Right kidney (tissue), 1 donor: ENCODE measurements around the gene CFTR.
"Not testable (repeated sequence)": the region's sequence is repeated elsewhere in the genome, so short reads cannot be mapped to it uniquely, and the experiment has no call there.

ENCODE experiments used
- DNase-seq: peaks from one replicate; pipeline ENCODE4 v3.0.0-alpha.2; 2016

The CFTR gene

DNA sequence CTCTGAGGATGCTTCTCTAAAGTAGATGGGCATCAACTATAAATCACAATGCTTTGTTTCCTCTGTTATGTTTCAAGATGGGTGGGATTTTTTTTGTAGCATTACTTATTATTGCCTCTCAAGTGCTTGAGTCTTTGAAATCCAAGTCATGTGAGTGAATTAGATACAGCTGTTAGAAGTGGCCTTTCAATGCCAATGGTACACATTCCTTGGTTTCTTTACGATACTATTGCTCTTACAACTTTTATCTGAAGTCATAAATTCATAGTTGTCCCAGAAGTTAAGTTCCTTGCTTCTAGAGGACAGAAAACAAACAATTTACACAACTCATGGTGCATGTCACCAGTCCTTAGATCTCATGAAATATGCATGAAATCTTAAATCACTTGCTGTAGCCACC is 15.5 kb downstream of the CFTR start:
- DNase-seq, result no peak

DNA sequence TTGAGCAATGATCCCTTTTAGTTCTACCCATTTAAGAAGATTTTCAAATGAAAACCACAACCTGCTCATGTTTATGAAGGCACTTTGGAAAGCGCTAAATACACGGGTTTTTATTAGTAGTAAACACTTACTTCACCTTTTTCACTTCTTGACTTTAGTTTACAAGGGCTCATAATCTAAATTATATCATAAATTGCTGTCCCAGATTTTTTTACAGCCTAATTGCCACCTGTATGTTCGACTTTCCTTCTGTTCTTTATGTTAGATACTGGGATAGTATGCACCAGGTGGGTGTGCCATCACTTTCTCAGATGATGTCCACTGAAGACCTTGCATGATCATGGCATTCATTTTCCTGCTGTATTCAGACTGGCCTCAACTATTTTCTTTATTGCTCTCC is 22.5 kb downstream of the CFTR start:
- no peak for DNase-seq

DNA sequence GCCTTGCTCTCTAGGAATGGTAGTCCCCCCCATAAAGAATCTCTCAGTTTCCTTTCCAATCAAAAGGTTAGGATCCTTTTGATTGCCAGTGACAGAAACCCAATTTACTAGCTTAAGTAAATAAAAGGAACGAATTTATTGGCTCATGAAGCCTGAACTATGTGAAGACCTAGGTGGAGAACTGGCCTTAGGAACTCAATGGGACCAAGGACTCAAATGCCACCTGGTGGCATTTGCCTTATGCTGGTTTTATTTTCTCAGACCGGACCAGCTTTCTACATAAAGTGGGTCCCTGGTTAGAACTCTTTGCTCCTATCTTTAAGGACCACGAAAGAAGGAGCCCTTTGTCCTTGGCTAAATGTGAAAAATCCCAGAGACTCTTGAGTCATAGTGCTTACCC is 25.4 kb downstream of the CFTR start:
- no peak for DNase-seq

DNA sequence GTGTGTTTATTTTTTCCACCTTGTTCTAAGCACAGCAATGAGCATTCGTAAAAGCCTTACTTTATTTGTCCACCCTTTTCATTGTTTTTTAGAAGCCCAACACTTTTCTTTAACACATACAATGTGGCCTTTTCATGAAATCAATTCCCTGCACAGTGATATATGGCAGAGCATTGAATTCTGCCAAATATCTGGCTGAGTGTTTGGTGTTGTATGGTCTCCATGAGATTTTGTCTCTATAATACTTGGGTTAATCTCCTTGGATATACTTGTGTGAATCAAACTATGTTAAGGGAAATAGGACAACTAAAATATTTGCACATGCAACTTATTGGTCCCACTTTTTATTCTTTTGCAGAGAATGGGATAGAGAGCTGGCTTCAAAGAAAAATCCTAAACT is 28.9 kb downstream of the CFTR start:
- no peak for DNase-seq

DNA sequence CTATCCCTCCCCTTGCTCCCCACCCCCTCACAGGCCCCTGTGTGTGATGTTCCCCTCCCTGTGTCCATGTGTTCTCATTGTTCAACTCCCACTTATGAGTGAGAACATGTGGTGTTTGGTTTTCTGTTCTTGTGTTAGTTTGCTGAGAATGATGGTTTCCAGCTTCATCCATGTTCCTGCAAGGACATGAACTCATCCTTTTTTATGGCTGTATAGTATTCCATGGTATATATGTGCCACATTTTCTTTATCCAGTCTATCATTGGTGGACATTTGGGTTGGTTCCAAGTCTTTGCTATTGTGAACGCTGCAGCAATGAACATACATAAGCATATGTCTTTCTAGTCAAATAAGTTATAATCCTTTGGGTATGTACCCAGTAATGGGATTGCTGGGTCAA is 37.4 kb downstream of the CFTR start:
- not testable (repeated sequence) for DNase-seq

DNA sequence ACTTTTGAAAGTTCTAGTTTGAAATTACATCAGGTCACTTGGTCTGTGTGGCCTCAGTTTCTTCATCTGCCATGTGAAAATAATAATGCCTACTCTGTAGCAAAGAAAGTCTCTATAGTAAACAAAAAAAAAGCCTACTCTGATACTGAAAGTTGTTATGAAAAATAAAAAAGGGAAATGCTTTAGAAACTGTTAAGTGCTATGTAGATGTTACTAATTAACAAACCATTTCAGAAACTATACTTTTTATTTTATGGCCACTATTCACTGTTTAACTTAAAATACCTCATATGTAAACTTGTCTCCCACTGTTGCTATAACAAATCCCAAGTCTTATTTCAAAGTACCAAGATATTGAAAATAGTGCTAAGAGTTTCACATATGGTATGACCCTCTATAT is 50.6 kb downstream of the CFTR start:
- DNase-seq, result no peak

DNA sequence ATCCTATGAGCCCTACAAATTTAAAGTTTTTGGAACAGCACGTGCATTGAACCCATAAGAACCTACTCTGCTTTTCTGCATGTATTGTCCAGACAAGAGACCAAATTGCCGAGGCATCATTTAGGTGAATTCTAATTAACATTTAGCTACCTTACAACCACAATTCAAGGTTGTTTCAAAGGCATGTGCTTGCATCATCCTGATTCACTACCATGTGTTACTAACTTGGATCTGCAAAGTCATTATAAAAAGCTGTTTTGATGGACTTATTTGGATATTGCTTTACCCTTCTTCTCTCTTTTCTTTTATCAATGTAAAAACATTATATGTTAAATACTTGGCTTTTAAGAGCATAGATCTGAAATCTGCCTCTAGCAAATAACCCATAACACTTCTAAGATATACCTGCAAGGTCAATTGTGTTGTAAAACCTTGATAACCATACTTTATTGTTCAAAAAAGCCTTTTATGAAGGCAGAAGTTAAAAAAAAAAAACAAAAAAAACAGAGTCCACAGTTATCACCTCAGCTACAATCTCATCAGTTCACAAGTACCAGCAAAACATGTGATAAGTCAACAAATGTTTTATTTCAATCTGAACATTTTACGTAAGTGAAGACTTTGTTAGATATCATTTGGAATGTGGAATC is 51.9 kb downstream of the CFTR start:
- no peak for DNase-seq

DNA sequence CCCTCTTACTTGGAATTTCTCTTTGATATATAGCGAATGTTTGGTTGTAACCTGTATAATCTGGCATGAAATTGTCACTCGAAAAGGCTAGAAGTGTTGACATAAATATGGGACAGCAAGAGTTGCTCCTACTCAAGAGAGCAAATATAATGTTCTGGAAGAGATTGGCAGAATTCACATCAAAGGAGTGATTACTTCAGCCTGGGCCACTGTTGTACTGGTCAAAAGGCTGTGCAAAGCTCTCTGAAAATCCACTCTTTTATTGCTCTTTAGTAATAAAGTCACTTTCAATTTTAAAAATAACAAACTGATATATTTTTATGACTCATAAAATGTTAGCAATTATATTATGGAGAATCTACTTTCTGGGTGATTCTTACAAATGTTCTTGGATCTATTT is 58.2 kb downstream of the CFTR start:
- no peak for DNase-seq

DNA sequence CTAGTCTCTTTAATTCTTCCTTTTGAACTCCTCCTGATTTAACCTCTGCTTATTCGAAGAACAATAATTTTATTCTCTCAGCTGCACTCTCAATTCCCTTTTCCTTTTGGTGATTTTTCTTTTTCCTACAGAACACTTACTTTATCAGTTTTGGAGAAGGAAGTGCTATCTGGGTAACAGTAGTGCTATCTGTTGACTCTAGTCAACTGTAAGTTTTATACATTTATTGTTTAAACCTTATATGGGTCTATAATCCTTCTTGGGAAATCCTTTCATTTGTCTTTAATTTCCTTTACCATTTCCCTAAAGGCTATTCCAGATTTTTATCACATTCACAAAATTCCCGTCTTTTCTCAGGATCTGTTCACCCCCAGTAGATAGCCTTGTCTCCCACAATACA is 64.2 kb downstream of the CFTR start:
- DNase-seq, result no peak

DNA sequence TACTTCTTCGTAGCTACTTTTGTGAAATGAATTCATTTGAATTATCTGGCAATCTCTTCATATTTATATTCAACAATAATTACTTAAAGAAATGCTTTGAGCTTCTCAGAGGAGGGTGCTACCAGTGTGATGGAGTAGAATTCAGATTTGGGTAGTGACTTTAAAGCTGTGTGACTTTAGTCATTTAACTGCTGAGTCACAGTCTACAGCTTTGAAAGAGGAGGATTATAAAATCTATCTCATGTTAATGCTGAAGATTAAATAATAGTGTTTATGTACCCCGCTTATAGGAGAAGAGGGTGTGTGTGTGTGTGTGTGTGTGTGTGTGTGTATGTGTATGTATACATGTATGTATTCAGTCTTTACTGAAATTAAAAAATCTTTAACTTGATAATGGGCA is 68.2 kb downstream of the CFTR start:
- no peak for DNase-seq

DNA sequence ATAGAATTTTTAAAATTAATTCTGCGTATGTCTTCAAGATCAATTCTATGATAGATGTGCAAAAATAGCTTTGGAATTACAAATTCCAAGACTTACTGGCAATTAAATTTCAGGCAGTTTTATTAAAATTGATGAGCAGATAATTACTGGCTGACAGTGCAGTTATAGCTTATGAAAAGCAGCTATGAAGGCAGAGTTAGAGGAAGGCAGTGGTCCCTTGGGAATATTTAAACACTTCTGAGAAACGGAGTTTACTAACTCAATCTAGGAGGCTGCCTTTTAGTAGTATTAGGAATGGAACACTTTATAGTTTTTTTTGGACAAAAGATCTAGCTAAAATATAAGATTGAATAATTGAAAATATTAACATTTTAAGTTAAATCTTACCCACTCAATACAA is 70.8 kb downstream of the CFTR start:
- no peak for DNase-seq

DNA sequence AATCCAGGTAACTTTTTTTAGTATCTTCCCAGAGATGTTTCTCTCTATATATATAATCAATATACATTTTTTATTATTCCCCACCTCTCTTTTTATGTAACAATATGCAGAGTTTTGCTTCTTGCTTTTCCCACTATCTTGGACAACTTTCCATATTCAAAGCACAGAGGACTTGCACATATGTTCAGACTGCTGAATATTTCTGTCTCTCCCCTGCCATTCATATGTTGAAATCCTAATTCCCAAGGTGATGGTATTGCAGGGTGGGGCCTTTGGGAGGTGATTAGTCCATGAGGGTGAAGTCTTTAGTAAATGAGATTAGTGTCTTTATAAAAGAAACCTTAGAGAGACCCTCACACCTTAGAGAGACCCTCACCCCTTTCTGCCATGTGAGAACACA is 72.8 kb downstream of the CFTR start:
- no peak for DNase-seq

DNA sequence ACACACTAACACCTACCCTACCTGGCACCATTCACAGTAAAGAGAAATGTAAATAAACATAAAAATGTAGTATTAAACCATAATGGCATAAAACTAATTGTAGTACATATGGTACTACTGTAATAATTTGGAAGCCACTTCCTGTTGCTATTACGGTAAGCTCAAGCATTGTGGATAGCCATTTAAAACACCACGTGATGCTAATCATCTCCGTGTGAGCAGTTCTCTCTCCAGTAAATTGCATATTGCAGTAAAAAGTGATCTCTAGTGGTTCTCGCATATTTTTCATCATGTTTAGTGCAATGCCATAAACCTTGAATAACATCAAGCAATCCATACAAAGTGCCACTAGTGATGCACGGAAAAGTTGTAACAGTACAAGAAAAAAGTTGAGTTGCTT is 75.4 kb downstream of the CFTR start:
- DNase-seq, result no peak

DNA sequence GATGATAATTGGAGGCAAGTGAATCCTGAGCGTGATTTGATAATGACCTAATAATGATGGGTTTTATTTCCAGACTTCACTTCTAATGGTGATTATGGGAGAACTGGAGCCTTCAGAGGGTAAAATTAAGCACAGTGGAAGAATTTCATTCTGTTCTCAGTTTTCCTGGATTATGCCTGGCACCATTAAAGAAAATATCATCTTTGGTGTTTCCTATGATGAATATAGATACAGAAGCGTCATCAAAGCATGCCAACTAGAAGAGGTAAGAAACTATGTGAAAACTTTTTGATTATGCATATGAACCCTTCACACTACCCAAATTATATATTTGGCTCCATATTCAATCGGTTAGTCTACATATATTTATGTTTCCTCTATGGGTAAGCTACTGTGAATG is 79.6 kb downstream of the CFTR start:
- no peak for DNase-seq

DNA sequence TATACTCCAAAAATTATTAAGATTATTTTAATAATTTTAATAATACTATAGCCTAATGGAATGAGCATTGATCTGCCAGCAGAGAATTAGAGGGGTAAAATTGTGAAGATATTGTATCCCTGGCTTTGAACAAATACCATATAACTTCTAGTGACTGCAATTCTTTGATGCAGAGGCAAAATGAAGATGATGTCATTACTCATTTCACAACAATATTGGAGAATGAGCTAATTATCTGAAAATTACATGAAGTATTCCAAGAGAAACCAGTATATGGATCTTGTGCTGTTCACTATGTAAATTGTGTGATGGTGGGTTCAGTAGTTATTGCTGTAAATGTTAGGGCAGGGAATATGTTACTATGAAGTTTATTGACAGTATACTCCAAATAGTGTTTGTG is 80.2 kb downstream of the CFTR start:
- no peak for DNase-seq

DNA sequence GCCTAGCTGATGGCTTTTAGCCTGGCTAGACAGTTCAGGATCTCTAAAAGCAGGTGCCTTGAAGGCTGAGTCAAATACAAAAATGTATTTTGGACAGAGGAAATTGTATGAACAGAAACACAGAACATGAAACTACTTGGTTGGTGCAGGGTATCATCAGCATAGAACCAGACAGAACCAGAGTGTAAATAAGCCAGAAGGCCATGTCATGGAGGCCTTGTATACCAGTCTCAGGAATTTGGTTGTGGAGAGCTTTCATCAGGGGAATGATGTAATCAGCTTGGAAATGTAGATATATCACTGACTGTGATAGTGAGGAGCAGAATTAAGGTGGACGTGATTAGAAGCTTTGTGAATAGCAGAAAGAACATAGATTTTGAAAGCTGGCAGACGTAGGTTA is 82.9 kb downstream of the CFTR start:
- no peak for DNase-seq

DNA sequence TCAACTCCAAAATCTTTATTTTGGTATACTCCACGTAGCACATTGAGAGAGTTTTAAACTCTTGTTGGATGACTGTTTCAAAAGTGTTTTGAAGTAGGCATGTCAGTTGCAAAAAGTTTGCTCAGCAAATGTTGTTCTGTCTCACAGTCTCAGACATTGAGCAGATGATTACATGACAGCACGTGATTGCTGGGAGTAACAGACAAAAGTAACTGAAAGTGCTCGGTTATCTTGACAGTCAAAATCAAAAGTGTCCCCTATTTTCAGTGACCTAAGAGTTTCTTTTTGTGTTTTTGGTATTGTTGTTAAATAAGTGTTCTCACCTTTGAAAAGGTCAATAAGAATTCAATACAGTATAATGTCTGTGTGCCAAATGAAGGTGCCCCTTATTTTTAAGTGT is 84.3 kb downstream of the CFTR start:
- DNase-seq, result no peak

DNA sequence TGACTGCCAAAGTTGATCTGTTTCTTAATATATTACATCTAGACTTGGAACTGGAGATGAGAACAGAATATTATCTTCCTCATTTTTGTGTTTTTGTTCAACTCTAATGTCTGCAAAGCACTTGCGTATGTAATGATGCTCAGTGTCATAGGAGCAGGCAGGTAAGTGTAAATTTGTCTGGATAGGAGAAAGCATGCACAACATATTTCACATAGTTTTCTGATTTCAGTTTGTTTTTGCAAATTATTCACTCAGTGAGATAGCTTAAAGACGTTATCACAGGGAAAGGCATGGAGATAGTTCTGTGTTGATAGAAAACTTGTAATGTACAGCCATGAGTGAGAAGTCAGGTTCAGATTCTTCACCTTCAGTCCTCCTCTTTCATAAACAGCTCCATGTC is 84.8 kb downstream of the CFTR start:
- DNase-seq, result no peak

DNA sequence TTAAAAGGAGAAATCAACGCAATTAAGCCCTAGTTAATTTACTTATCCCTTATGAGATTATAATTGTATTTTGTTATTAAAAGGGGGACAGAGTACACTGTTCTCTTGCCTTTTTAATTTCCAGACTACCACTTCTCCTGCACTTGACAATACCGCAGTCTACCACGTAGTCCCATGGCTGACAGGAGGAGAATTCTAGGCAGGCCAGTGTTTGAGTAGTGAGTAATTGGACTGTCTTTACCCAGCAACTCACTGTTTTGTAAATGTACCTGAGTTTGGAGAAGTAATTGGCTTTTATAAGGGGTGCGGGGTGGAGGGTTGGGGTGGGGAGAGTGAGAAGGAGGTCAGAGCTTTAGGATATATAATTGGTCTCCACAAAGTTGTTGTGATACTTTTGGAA is 85.4 kb downstream of the CFTR start:
- no peak for DNase-seq

DNA sequence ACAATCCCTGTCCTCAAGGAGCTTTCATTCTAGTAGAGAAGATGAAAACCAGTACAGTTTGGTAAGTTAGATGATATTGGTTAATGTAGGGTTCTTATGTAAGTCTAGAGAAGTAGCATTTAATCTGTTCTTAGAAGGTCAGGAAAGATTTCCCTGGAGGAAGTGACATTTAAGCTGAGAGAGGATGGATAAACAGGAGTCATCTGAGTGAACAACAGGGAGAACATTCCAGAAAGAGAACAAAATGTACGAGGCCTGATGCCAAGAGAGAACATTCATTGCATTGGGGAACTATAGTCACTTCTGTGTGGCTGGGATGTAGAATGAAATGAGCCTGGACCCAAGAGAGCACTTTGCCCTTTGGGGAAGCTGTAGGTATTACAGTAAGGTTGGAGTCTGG is 88.0 kb downstream of the CFTR start:
- DNase-seq, result no peak

DNA sequence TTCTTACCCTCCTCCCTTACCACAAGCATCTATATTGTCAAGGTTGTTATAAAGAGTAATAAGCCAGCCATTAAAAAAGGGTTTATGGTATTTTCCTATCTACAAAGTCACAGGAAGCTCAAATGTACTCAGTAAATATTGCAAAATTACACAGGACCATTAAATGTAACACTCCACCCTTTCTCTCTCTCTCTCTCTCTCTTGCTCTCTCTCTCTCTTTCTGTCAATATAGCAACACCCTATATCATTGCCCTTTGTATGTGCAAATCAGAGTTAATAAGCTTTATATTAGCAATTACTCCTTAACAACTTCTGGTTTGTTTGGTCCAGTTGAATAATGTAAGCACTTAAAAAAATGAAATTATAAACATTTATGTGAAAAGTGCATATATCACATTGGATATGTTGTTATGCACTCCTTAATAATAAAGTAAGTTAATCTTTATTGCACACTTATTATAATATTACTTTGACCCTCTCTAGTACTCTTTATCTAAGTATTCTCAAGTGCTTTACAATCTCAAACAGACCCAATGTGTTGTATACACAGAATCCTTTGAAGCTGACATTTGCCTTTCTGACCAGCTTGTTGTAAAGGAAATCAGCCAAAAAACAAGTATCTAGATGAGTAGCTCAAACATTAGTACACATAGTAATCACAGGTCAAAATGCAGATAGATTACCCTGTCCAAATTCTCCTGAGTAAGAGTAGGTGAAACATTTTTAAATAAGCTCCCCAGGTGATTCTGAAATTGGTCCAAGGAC is 93.2 kb downstream of the CFTR start:
- no peak for DNase-seq

DNA sequence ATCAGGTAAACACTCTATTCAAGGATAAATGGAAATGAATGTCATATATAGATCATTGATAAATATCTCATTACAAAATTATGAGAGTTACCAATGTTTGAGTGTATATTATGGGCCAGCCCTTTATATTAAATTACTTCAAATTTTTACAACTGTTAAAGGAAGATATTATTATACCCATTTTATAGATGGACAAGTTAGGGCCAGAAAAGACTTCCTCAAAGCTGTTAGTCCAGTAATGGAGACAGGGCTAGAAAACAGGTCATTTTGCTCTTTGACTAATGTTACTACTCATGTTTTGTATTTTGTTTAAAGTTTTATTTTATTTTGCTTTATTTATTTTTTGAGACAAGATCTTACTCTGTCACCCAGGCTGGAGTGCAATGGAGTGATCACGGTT is 101.6 kb downstream of the CFTR start:
- no peak for DNase-seq

DNA sequence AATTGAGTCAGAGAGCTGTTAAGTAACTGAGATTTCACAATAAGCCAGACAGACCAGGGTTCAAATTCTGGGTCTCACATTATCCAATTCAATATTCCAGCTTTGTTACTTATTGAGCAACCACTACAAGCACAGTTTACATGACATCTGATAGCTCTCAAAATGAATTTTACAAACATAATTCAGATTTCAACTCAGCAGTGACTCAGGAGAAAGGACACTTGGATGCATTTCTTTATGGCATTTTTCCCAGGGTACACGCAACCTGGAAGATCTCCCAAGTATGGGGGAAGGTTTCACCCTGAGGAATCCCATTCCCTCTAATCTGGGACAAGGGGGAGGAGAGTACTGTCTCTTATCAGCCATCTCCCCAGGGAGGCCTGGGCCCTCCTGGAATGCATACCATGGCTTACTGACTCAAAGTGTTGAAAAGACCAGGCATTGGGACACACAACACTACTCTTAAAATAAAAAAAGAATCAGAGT is 102.4 kb downstream of the CFTR start:
- no peak for DNase-seq

DNA sequence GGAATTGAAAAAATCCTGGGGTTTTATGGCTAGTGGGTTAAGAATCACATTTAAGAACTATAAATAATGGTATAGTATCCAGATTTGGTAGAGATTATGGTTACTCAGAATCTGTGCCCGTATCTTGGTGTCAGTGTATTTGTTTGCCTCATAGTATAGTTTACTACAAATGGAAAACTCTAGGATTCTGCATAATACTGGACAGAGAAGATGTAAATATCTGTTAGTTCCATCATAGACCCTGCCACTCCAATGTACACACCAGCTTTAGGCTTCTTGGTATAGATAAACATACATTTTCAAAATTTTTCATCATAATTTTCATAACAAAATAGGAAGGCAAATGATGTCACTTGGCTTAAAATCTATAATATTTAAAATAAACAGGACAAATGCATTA is 108.1 kb downstream of the CFTR start:
- DNase-seq, result no peak
